Retinal pigment epithelial cell (primary cell): ENCODE measurements around the gene CRIP2.
A peak's percentile ranks its signal among the peaks of the same experiment; 100 is the strongest.

Experiments
- DNase-seq: peaks from one replicate; pipeline ENCODE4 v3.0.0-alpha.2; 2010; ENCODE audit warnings: low read depth
- H3K4me3 ChIP-seq: 2 replicates; pipeline ENCODE4 v1.5.1; 2011; ENCODE audit warnings: mild to moderate bottlenecking, low read length, control low read depth, moderate library complexity
- CTCF ChIP-seq: conservative IDR thresholded peaks from 2 replicates; pipeline ENCODE4 v1.5.1; 2011; ENCODE audit warnings: low read depth, low read length, control low read depth, inconsistent platforms

The CRIP2 gene

DNA sequence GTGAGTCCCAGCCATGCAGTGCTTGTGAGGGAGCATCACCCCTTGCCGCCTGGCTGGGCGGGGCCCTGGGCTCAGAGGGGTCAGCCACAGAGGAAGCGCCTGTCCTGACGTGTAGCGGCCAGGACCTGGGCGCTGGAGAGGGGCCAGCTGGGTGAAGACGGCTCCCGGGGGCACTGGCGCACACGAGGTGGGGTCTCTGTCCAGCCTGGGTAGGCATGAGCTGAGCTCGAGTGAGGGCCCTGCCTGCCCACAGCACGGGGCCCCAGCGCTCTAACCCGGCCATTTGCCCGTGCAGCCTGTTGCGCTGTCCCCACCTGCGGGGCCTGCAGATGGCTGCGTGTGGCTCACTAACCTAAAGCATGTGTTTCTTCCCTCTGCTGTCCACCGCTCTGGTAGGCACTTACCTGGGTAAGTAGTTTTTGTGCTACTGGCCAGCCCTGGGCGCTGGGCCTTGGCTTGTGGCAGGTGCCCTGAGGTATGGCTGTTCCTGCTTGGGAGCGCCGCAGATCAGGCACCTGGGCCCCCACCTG, 6.6 kb upstream of the CRIP2 start:
- no peak for TF ChIP-seq CTCF
- DNase-seq = no peak
- no peak overlapping the region for H3K4me3 ChIP-seq

DNA sequence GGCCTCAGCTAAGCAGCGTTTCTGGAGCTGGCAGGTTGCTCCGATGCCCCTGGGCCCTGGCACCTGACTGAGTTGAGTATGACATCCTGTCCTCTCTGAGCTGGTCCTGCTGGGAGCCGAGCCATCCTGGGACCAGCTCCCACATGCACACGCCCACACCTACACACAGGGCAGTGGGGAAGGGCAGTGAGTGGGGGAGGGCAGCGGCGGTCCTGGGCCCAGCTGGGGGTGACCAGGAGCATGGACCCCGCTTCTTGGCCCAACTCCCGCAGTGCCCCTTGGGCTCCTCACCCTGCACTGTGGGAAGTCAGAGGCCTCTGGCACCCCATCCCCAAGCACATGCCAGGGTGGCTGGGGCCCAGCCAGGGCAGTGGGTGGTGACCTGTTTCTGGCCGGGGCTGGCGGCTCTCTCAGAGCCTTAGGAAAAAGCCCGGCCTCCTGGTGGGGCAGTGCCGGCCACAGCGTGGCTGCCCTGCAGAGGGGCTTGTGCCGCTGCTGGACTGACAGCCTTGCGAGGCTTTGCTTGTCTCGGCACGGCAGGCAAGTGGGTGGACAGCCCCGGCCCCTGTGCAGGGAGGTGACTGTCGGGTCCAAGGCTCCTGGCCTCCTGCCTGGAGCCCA, 5.9 kb upstream of the CRIP2 start:
- no peak overlapping the region for H3K4me3 ChIP-seq
- TF ChIP-seq CTCF = no peak
- no peak for DNase-seq

- TF ChIP-seq CTCF = no peak
- DNase-seq = no peak
- no peak overlapping the region for H3K4me3 ChIP-seq
Measured at GRCh38 chr14:105469456-105470349, 4.9 kb upstream of the CRIP2 start.

DNA sequence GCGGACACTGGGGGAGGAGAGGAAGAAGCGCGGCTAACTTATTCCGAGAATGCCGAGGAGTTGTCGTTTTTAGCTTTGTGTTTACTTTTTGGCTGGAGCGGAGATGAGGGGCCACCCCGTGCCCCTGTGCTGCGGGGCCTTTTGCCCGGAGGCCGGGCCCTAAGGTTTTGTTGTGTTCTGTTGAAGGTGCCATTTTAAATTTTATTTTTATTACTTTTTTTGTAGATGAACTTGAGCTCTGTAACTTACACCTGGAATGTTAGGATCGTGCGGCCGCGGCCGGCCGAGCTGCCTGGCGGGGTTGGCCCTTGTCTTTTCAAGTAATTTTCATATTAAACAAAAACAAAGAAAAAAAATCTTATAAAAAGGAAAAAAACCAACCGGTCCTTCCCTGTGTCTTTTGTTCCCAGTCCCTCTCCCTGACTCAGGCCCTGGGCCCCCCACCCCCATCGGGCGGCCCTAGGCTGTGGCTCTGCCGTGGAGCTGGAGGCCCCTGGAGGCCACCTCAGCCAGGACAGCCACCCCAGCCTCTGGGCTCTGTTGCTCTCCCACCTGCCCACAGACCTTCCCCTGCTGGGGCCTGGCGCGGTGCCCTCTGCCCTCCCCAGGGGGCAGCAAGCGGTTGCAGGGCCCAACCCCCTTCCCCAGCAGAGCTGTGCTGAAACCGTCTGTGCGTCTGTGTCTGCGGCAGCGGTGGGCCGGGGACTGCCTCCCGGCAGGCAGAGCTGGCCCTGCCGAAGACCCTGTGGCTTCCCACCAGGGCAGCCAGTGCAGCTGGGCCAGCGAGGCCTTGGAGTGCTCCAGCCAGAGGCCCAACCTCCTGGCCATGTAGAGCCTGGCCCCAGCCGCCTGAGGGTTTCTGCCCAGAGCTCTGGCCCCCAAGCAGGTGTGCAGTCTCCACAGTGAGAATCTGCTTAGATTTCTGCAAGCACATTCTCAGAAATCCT, 4.0 kb upstream of the CRIP2 start:
- no peak overlapping the region for H3K4me3 ChIP-seq
- TF ChIP-seq CTCF = no peak
- no peak for DNase-seq

- peak; percentile 37 for TF ChIP-seq CTCF
- H3K4me3 ChIP-seq = no peak overlapping the region
- no peak for DNase-seq
Measured at GRCh38 chr14:105471297-105471821, 3.3 kb upstream of the CRIP2 start.

DNA sequence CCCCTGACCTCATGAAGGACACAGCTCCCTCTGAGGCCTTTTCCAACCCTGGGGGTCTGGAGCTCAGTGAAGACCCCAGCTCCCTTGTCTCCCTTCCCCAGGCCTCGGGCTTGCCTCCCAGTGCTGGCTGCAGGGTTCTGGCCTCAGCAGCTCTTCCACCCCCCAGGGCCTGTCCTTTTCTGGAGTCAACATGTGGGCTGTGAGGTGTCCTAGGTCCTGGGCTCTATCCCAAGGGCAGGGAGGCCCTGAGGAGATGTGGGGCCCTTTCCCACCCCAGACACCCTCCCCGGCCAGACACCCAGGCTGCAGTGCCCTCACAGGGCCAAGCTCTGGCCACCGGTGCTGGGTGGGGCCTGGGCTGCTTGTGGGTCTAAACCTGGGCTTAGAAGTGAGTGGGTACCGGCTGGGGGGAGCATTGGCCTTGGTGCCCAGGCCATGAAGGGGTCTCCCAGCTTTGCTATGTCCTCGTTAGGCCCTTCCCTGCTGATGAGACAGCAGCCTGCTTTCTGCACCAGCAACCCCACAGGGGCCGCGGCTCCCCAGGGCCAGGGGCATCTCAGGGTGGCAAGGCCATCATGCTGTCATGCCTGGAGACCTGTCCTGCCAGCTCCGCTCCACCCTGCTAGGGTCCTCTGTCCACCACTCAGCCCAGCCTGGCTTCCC, 2.7 kb upstream of the CRIP2 start:
- H3K4me3 ChIP-seq = no peak overlapping the region
- DNase-seq = no peak
- TF ChIP-seq CTCF = no peak
